ENCODE results near the gene TNS1. TPM values are rescaled to one million over a fixed set of nuclear protein-coding genes. Genes with fewer than 3 reads are reported as not detected.

TNS1 gene
- total RNA-seq, 2 donors from 2014 or later: 0.80 to 16.8 TPM

- no peak overlapping the region for H3K4me3 Mint-ChIP-seq
- H3K9me3 ChIP-seq (ENCODE audit: control insufficient read depth, low read length, poor library complexity, severe bottlenecking): no peaks in the 10 kb centered on the region
- peak; percentile 64 for ATAC-seq
- no peak for DNase-seq
- peaks cover 5% of the 10 kb centered on the region for H3K4me1 Mint-ChIP-seq
- H3K36me3 Mint-ChIP-seq (ENCODE audit: low read depth): peaks cover 2% of the 10 kb centered on the region
- H3K27ac Mint-ChIP-seq: no peak overlapping the region
- H3K27me3 Mint-ChIP-seq: peaks cover 21% of the 10 kb centered on the region
Observed at GRCh38 chr2:217864963-217865772, 137.6 kb downstream of the TNS1 start.

GRCh38 chr2:217863883-217864282 is 138.9 kb downstream of the TNS1 start:
- ATAC-seq (no peak), DNase-seq (no peak)
- Mint-ChIP-seq H3K27me3 (peaks cover 17% of the 10 kb centered on the region), H3K36me3 (ENCODE audit: low read depth) (no peaks in the 10 kb centered on the region), H3K4me3 (no peak overlapping the region), H3K27ac (no peak overlapping the region), H3K4me1 (peaks cover 2% of the 10 kb centered on the region)
- no peaks in the 10 kb centered on the region for H3K9me3 ChIP-seq (ENCODE audit: control insufficient read depth, low read length, poor library complexity, severe bottlenecking)

- no peak overlapping the region for H3K4me3 Mint-ChIP-seq
- no peak for DNase-seq
- no peak overlapping the region for H3K27ac Mint-ChIP-seq
- no peak for ATAC-seq
- H3K9me3 ChIP-seq (ENCODE audit: control insufficient read depth, low read length, poor library complexity, severe bottlenecking): no peaks in the 10 kb centered on the region
- H3K36me3 Mint-ChIP-seq (ENCODE audit: low read depth): no peaks in the 10 kb centered on the region
- H3K4me1 Mint-ChIP-seq: no peaks in the 10 kb centered on the region
- peaks cover 17% of the 10 kb centered on the region for H3K27me3 Mint-ChIP-seq
Observed at GRCh38 chr2:217861334-217861877, 141.4 kb downstream of the TNS1 start.

- H3K27me3 Mint-ChIP-seq: peaks cover 29% of the 10 kb centered on the region
- H3K9me3 ChIP-seq (ENCODE audit: control insufficient read depth, low read length, poor library complexity, severe bottlenecking): no peaks in the 10 kb centered on the region
- DNase-seq (no peak), ATAC-seq (no peak)
- no peak overlapping the region for H3K27ac Mint-ChIP-seq
- H3K4me3 Mint-ChIP-seq: no peak overlapping the region
- H3K4me1 Mint-ChIP-seq: peaks cover 3% of the 10 kb centered on the region
- H3K36me3 Mint-ChIP-seq (ENCODE audit: low read depth): no peaks in the 10 kb centered on the region
Observed at GRCh38 chr2:217859926-217860325, 142.9 kb downstream of the TNS1 start.

GRCh38 chr2:217858519-217859491 is 144.0 kb downstream of the TNS1 start:
- DNase-seq (no peak), ATAC-seq (no peak)
- Mint-ChIP-seq H3K36me3 (ENCODE audit: low read depth) (no peaks in the 10 kb centered on the region), H3K27ac (no peak overlapping the region), H3K4me3 (no peak overlapping the region), H3K4me1 (peaks cover 3% of the 10 kb centered on the region), H3K27me3 (peaks cover 28% of the 10 kb centered on the region)
- no peaks in the 10 kb centered on the region for H3K9me3 ChIP-seq (ENCODE audit: control insufficient read depth, low read length, poor library complexity, severe bottlenecking)

- ATAC-seq (no peak), DNase-seq (no peak)
- no peak overlapping the region for H3K27ac Mint-ChIP-seq
- no peaks in the 10 kb centered on the region for H3K36me3 Mint-ChIP-seq (ENCODE audit: low read depth)
- peaks cover 3% of the 10 kb centered on the region for H3K4me1 Mint-ChIP-seq
- H3K4me3 Mint-ChIP-seq: no peak overlapping the region
- no peaks in the 10 kb centered on the region for H3K9me3 ChIP-seq (ENCODE audit: control insufficient read depth, low read length, poor library complexity, severe bottlenecking)
- peaks cover 26% of the 10 kb centered on the region for H3K27me3 Mint-ChIP-seq
Observed at GRCh38 chr2:217857624-217858506, 144.9 kb downstream of the TNS1 start.

GRCh38 chr2:217856871-217857270 is 145.9 kb downstream of the TNS1 start:
- ATAC-seq (no peak), DNase-seq (no peak)
- no peaks in the 10 kb centered on the region for H3K9me3 ChIP-seq (ENCODE audit: control insufficient read depth, low read length, poor library complexity, severe bottlenecking)
- Mint-ChIP-seq H3K27ac (no peak overlapping the region), H3K27me3 (peaks cover 27% of the 10 kb centered on the region), H3K4me3 (no peak overlapping the region), H3K4me1 (peaks cover 3% of the 10 kb centered on the region), H3K36me3 (ENCODE audit: low read depth) (no peaks in the 10 kb centered on the region)

- no peak overlapping the region for H3K27ac Mint-ChIP-seq
- ATAC-seq (no peak), DNase-seq (no peak)
- no peak overlapping the region for H3K4me3 Mint-ChIP-seq
- peaks cover 3% of the 10 kb centered on the region for H3K4me1 Mint-ChIP-seq
- peaks cover 29% of the 10 kb centered on the region for H3K27me3 Mint-ChIP-seq
- no peaks in the 10 kb centered on the region for H3K9me3 ChIP-seq (ENCODE audit: control insufficient read depth, low read length, poor library complexity, severe bottlenecking)
- H3K36me3 Mint-ChIP-seq (ENCODE audit: low read depth): no peaks in the 10 kb centered on the region
Observed at GRCh38 chr2:217856159-217856558, 146.6 kb downstream of the TNS1 start.

- H3K4me1 Mint-ChIP-seq: peaks cover 3% of the 10 kb centered on the region
- H3K9me3 ChIP-seq (ENCODE audit: control insufficient read depth, low read length, poor library complexity, severe bottlenecking): no peaks in the 10 kb centered on the region
- H3K27ac Mint-ChIP-seq: no peak overlapping the region
- no peak overlapping the region for H3K4me3 Mint-ChIP-seq
- DNase-seq: no peak
- peaks cover 39% of the 10 kb centered on the region for H3K27me3 Mint-ChIP-seq
- no peak for ATAC-seq
- H3K36me3 Mint-ChIP-seq (ENCODE audit: low read depth): no peaks in the 10 kb centered on the region
Observed at GRCh38 chr2:217854684-217855420, 147.9 kb downstream of the TNS1 start.

GRCh38 chr2:217853961-217854360 is 148.8 kb downstream of the TNS1 start:
- Mint-ChIP-seq H3K4me3 (no peak overlapping the region), H3K27me3 (peaks cover 48% of the 10 kb centered on the region), H3K36me3 (ENCODE audit: low read depth) (no peaks in the 10 kb centered on the region), H3K4me1 (peaks cover 3% of the 10 kb centered on the region), H3K27ac (no peak overlapping the region)
- H3K9me3 ChIP-seq (ENCODE audit: control insufficient read depth, low read length, poor library complexity, severe bottlenecking): no peaks in the 10 kb centered on the region
- DNase-seq: no peak
- ATAC-seq: no peak

GRCh38 chr2:217853301-217853881 is 149.4 kb downstream of the TNS1 start:
- H3K4me1 Mint-ChIP-seq: peaks cover 3% of the 10 kb centered on the region
- no peaks in the 10 kb centered on the region for H3K9me3 ChIP-seq (ENCODE audit: control insufficient read depth, low read length, poor library complexity, severe bottlenecking)
- DNase-seq (no peak), ATAC-seq (no peak)
- H3K4me3 Mint-ChIP-seq: no peak overlapping the region
- H3K27ac Mint-ChIP-seq: no peak overlapping the region
- H3K36me3 Mint-ChIP-seq (ENCODE audit: low read depth): no peaks in the 10 kb centered on the region
- H3K27me3 Mint-ChIP-seq: peaks cover 52% of the 10 kb centered on the region
